H1 (cell line): ENCODE data around the gene H2AZ2. TPM values are rescaled to one million over a fixed set of nuclear protein-coding genes. Genes with fewer than 3 reads are reported as not detected.
A peak's percentile ranks its signal among the peaks of the same experiment; 100 is the strongest.

Source experiments
- CTCF ChIA-PET: fragments of 300-600 bp; sonication (Branson Sonifier 250); formaldehyde crosslinking; loops from one replicate; lab custom pipeline; 2021; ENCODE audit not compliant: partially characterized antibody; lab: Charles Lee
- POLR2A ChIA-PET: fragments of 300-600 bp; sonication (Branson Sonifier 250); formaldehyde crosslinking; loops from one replicate; lab custom pipeline; 2021; ENCODE audit warnings: inconsistent platforms; ENCODE audit not compliant: partially characterized antibody; lab: Charles Lee
- DNase-seq, 2 experiments: peaks; one replicate each; pipeline versions ENCODE4 v3.0.0 to v3.0.0-alpha.2; 2010 to 2022; ENCODE audit warnings: low spot score in 2 of 2, low read depth in 1 of 2, mixed read lengths in 1 of 2
- FAIRE-seq: peaks from 2 replicates; lab custom pipeline; 2011; peaks lifted over from hg19 to GRCh38; lab: Jason Lieb, UNC
- H2AFZ ChIP-seq: 2 replicates; pipeline ENCODE4 v1.8.1; 2012; ENCODE audit warnings: low read length, inconsistent platforms
- H2AK5ac ChIP-seq: 2 replicates; pipeline ENCODE4 v1.6.1; 2013; ENCODE audit warnings: low read depth, low read length
- H2BK120ac ChIP-seq: replicated peaks from 2 replicates; pipeline ENCODE3; 2013; ENCODE audit warnings: low read depth, low read length, inconsistent platforms
- H2BK12ac ChIP-seq: 2 replicates; pipeline ENCODE4 v1.6.1; 2013; ENCODE audit warnings: low read depth, low read length
- H2BK15ac ChIP-seq: 2 replicates; pipeline ENCODE4 v1.6.1; 2013; ENCODE audit warnings: low read length
- H2BK20ac ChIP-seq: 2 replicates; pipeline ENCODE4 v1.6.1; 2013; ENCODE audit warnings: low read length
- H2BK5ac ChIP-seq: 2 replicates; pipeline ENCODE4 v1.6.1; 2013; ENCODE audit warnings: low read depth, low read length
- H3K14ac ChIP-seq: 2 replicates; pipeline ENCODE4 v1.6.1; 2013; ENCODE audit warnings: inconsistent platforms; ENCODE audit not compliant: insufficient read length
- H3K18ac ChIP-seq: 2 replicates; pipeline ENCODE4 v1.6.1; 2013; ENCODE audit warnings: low read length; ENCODE audit errors: extremely low read depth
- H3K23ac ChIP-seq: 2 replicates; pipeline ENCODE4 v1.6.1; 2013; ENCODE audit warnings: inconsistent platforms; ENCODE audit not compliant: insufficient read length
- H3K23me2 ChIP-seq: 2 replicates; pipeline ENCODE4 v1.6.1; 2013; ENCODE audit warnings: low read depth, low read length
- H3K27ac ChIP-seq: 2 replicates; pipeline ENCODE4 v1.6.1; 2011; ENCODE audit warnings: low read depth, low read length, inconsistent platforms
- H3K27me3 ChIP-seq, 4 experiments: replicated peaks in 1 of 4; 1 replicate in 1 of 4; 2 replicates in 3 of 4; pipeline versions ENCODE4 v1.6.1 to v1.8.1; 2011 to 2013; ENCODE audit warnings: low read length in 3 of 4, mild to moderate bottlenecking in 3 of 4, inconsistent platforms in 2 of 4, mixed read lengths in 2 of 4, moderate library complexity in 1 of 4; ENCODE audit not compliant: control insufficient read depth in 3 of 4, insufficient read depth in 3 of 4; ENCODE audit errors: extremely low read depth in 1 of 4
- H3K36me3 ChIP-seq, 4 experiments: 2 replicates each; pipeline versions ENCODE4 v1.6.1 to v1.8.1; 2011 to 2013; ENCODE audit warnings: mild to moderate bottlenecking in 4 of 4, low read length in 3 of 4, moderate library complexity in 2 of 4, control low read depth in 1 of 4, inconsistent platforms in 1 of 4; ENCODE audit not compliant: insufficient read depth in 4 of 4, control insufficient read depth in 2 of 4
- H3K4ac ChIP-seq: replicated peaks from 2 replicates; pipeline ENCODE3; 2013; ENCODE audit warnings: low read length, low read depth, mixed read lengths, inconsistent platforms; ENCODE audit not compliant: insufficient read length
- H3K4me1 ChIP-seq, 4 experiments: replicated peaks in 1 of 4; 1 replicate in 1 of 4; 2 replicates in 3 of 4; pipeline versions ENCODE4 v1.6.1 to v1.8.1; 2011 to 2013; ENCODE audit warnings: low read length in 3 of 4, inconsistent platforms in 2 of 4, mixed read lengths in 1 of 4; ENCODE audit not compliant: insufficient read depth in 4 of 4, control insufficient read depth in 3 of 4
- H3K4me2 ChIP-seq, 2 experiments: 2 replicates each; pipeline versions ENCODE4 v1.6.1 to v1.8.1; 2011 to 2013; ENCODE audit warnings: low read depth in 2 of 2, low read length in 2 of 2, control low read depth in 1 of 2, inconsistent platforms in 1 of 2, mild to moderate bottlenecking in 1 of 2; ENCODE audit not compliant: insufficient read depth in 1 of 2
- H3K4me3 ChIP-seq, 4 experiments: fragments of 200-600, 300-600 bp in 1 of 4; sonication (generic), shearing (Covaris generic), sonication (Bioruptor Twin) in 1 of 4; 2 replicates each; pipeline versions ENCODE4 v1.5.1 to v1.8.1; 2011 to 2016; ENCODE audit warnings: low read length in 4 of 4, low read depth in 3 of 4, control low read depth in 2 of 4, inconsistent platforms in 2 of 4, mild to moderate bottlenecking in 2 of 4, mixed read lengths in 1 of 4, moderate library complexity in 1 of 4; ENCODE audit not compliant: insufficient read depth in 2 of 4; ENCODE audit errors: extremely low read depth in 1 of 4
- H3K56ac ChIP-seq: replicated peaks from 2 replicates; pipeline ENCODE3; 2013; ENCODE audit warnings: low read depth, mild to moderate bottlenecking, mixed read lengths, low read length, inconsistent platforms; ENCODE audit not compliant: insufficient read length
- H3K79me1 ChIP-seq: 2 replicates; pipeline ENCODE4 v1.6.1; 2013; ENCODE audit warnings: low read depth, low read length, control low read depth
- H3K79me2 ChIP-seq, 2 experiments: 2 replicates each; pipeline versions ENCODE4 v1.6.1 to v1.8.1; 2012 to 2013; ENCODE audit warnings: low read length in 2 of 2, mild to moderate bottlenecking in 2 of 2, inconsistent platforms in 1 of 2; ENCODE audit not compliant: insufficient read depth in 2 of 2, control insufficient read depth in 1 of 2
- H3K9ac ChIP-seq, 4 experiments: replicated peaks in 1 of 4; 1 replicate in 1 of 4; 2 replicates in 3 of 4; pipeline versions ENCODE4 v1.6.1 to v1.8.1; 2011 to 2013; ENCODE audit warnings: low read depth in 3 of 4, low read length in 3 of 4, control low read depth in 2 of 4, mild to moderate bottlenecking in 2 of 4, moderate library complexity in 2 of 4, inconsistent platforms in 1 of 4; ENCODE audit errors: extremely low read depth in 1 of 4
- H3K9me3 ChIP-seq, 2 experiments: 2 replicates each; pipeline versions ENCODE4 v1.6.1 to v1.8.1; 2012 to 2013; ENCODE audit warnings: mild to moderate bottlenecking in 2 of 2, moderate library complexity in 2 of 2, control low read depth in 1 of 2, inconsistent platforms in 1 of 2, low read depth in 1 of 2, low read length in 1 of 2, mixed read lengths in 1 of 2; ENCODE audit not compliant: insufficient read depth in 2 of 2
- H4K20me1 ChIP-seq, 2 experiments: replicated peaks in 1 of 2; 2 replicates each; pipeline versions ENCODE3 to v1.8.1; 2011 to 2013; ENCODE audit warnings: inconsistent platforms in 2 of 2, low read length in 2 of 2, mild to moderate bottlenecking in 1 of 2; ENCODE audit not compliant: insufficient read depth in 2 of 2, control insufficient read depth in 1 of 2
- H4K5ac ChIP-seq: 2 replicates; pipeline ENCODE4 v1.6.1; 2013; ENCODE audit warnings: low read length, low read depth, mixed read lengths, inconsistent platforms; ENCODE audit not compliant: insufficient read length
- H4K8ac ChIP-seq: 2 replicates; pipeline ENCODE4 v1.8.0; 2013; ENCODE audit warnings: mild to moderate bottlenecking, moderate library complexity, low read length, inconsistent platforms; ENCODE audit not compliant: insufficient read depth; ENCODE audit errors: extremely low read depth
- H4K91ac ChIP-seq: replicated peaks from 2 replicates; pipeline ENCODE3; 2013; ENCODE audit warnings: low read length, mixed read lengths, inconsistent platforms; ENCODE audit not compliant: insufficient read length
- BCL11A ChIP-seq, 2 experiments: IDR thresholded peaks; one replicate each; pipeline ENCODE4 v1.6.1; 2011; ENCODE audit warnings: low read depth in 2 of 2, low read length in 2 of 2, mild to moderate bottlenecking in 2 of 2
- JUN ChIP-seq: IDR thresholded peaks from 2 replicates; pipeline ENCODE4 v1.6.1; 2011; ENCODE audit warnings: low read depth, mild to moderate bottlenecking, improper control_type of control experiment, low read length
- NANOG ChIP-seq: IDR thresholded peaks from 2 replicates; pipeline ENCODE4 v1.6.1; 2011; ENCODE audit warnings: low read length, low read depth, mild to moderate bottlenecking, inconsistent platforms; ENCODE audit not compliant: insufficient read depth, poor library complexity, severe bottlenecking
- NRF1 ChIP-seq: IDR thresholded peaks from 2 replicates; pipeline ENCODE4 v1.6.1; 2011; ENCODE audit warnings: mild to moderate bottlenecking, low read depth, low read length, improper control_type of control experiment
- POLR2A ChIP-seq, 2 experiments: IDR thresholded peaks; 1 replicate in 1 of 2; 2 replicates in 1 of 2; pipeline ENCODE4 v1.6.1; 2011; ENCODE audit warnings: low read depth in 2 of 2, low read length in 2 of 2, mild to moderate bottlenecking in 2 of 2; ENCODE audit errors: control extremely low read depth in 1 of 2
- SRF ChIP-seq: IDR thresholded peaks from 2 replicates; pipeline ENCODE4 v1.6.1; 2011; ENCODE audit warnings: mild to moderate bottlenecking, low read depth, low read length, moderate library complexity
- TAF1 ChIP-seq: IDR thresholded peaks from 2 replicates; pipeline ENCODE4 v1.6.1; 2011; ENCODE audit warnings: mild to moderate bottlenecking, low read depth, low read length
- TAF7 ChIP-seq: optimal IDR thresholded peaks from 2 replicates; pipeline ENCODE3; 2011; ENCODE audit warnings: low read depth, mild to moderate bottlenecking, inconsistent platforms, low read length, moderate library complexity, borderline replicate concordance
- USF2 ChIP-seq: IDR thresholded peaks from 2 replicates; pipeline ENCODE4 v1.6.1; 2011; ENCODE audit warnings: low read length, improper control_type of control experiment
- WGBS, 2 experiments: shearing (Covaris generic) in 1 of 2; methylation state at CpG; one replicate each; pipeline versions ENCODE4 v1.1.6 to v1.1.7; 2013 to 2015; ENCODE audit warnings: low lambda C conversion rate in 2 of 2, mixed read lengths in 2 of 2, inconsistent platforms in 1 of 2, low coverage in 1 of 2, missing lambda C conversion rate in 1 of 2; ENCODE audit not compliant: insufficient replicate concordance in 2 of 2, insufficient coverage in 1 of 2, insufficient read length in 1 of 2; ENCODE audit errors: extremely low coverage in 1 of 2, missing lambda C conversion rate in 1 of 2; 5-methylcytosine and 5-hydroxymethylcytosine counted together
- polyA plus RNA-seq, 7 experiments: library from polyadenylated mRNA; depleted of rRNA in 3 of 7; stranded (reverse) in 5 of 7; unstranded in 2 of 7; fragments of >200 nt in 5 of 7; fragments of 200-250 nt in 2 of 7; gene quantifications; 1 replicate in 5 of 7; 2 replicates in 1 of 7; 4 replicates in 1 of 7; pipeline versions ENCODE4 v1.2.1 to v1.2.3, GENCODE V29; 2011 to 2013; ENCODE audit warnings: missing spikeins in 2 of 7, mixed read lengths in 2 of 7
- total RNA-seq: library from RNA; stranded (reverse); fragmentation: NEBNext Ultra II Directional; extraction: Animal tissue kit (Norgen Biotek cat#: 25700); gene quantifications from 2 replicates; pipeline ENCODE4 v1.2.1, GENCODE V29; 2021

Gene H2AZ2
- total and polyA plus RNA-seq, 2 of the 8 experiments (the other 6 are each of a cell fraction or from before 2014, with no cell fraction given), result 168 to 187 TPM

GRCh38 chr7:44883961-44884620 is 36.2 kb upstream of the H2AZ2 start:
- POLR2A ChIA-PET, result interaction anchor here (0.8 to 3.4 kb wide), 19 partner anchors 10 to 315 kb away, joined by 3 to 53 read pairs (median 4); partner anchors contain the start of genes H2AZ2 and TBRG4
- H3K18ac ChIP-seq, result no peak overlapping the region
- peaks cover 2 to 11% of the 10 kb centered on the region in 2 experiments for H4K20me1 ChIP-seq

More at GRCh38 chr7:44883961-44884620, 36.2 kb upstream of the H2AZ2 start:
- Histone ChIP-seq H3K79me1 (peaks cover 9% of the 10 kb centered on the region; the same call in 1 of the 2 replicates), H2BK12ac (no peak overlapping the region), H2BK120ac (no peak overlapping the region), H3K4me1 (peaks cover 1 to 11% (median 5%) of the 10 kb centered on the region in 4 experiments; a peak in 5 of 7 replicates), H3K27me3 (no peaks in the 10 kb centered on the region), H2AK5ac (no peak overlapping the region), H3K4ac (no peak overlapping the region), H3K36me3 (peaks cover 0 to 21% (median 2%) of the 10 kb centered on the region in 4 experiments; a peak in 3 of 8 replicates), H3K27ac (peak overlapping the region; percentile 59; the same call in 1 of the 2 replicates), H3K14ac (no peak overlapping the region), H2AFZ (no peak overlapping the region), H3K23me2 (peaks cover 5% of the 10 kb centered on the region; the same call in 1 of the 2 replicates), H3K56ac (no peak overlapping the region), H3K4me2 (peak overlapping the region; percentile 91 to 98), H3K23ac (no peak overlapping the region), H2BK5ac (no peak overlapping the region), H4K8ac (peak overlapping the region; percentile 97; the same call in 1 of the 2 replicates), H2BK20ac (no peak overlapping the region), H2BK15ac (no peak overlapping the region), H4K91ac (no peak overlapping the region), H3K9me3 (no peaks in the 10 kb centered on the region), H4K5ac (no peak overlapping the region), H3K4me3 (peak overlapping the region; percentile 67 to 84 (median 74)), H3K9ac (peak overlapping the region; percentile 81 to 93 (median 88)), H3K79me2 (peaks cover 15 to 54% of the 10 kb centered on the region in 2 experiments)
- WGBS, 2 experiments, result 35% methylated on average over 24 of the region's 24 CpGs; no CpG with 5 or more reads in 1 of the 2 experiments
- CTCF ChIA-PET, result interaction anchor here (0.6 to 1.4 kb wide), 5 partner anchors 10 to 251 kb away, joined by 3 read pairs; no protein-coding TSS in a partner anchor
- TF ChIP-seq SRF, result no peak
- TF ChIP-seq USF2, result no peak
- TF ChIP-seq TAF1, result 0 out of 2 replicates have a peak, but pooled peaks have one; percentile 18
- TF ChIP-seq TAF7, result peak; percentile 27
- no peak for TF ChIP-seq JUN
- TF ChIP-seq BCL11A (IDR thresholded peaks at IDR 0.05; ENCODE audit: low read depth in 2 of 2, low read length in 2 of 2), result no peak
- TF ChIP-seq NANOG, result no peak
- TF ChIP-seq NRF1, result no peak
- 0 out of 3 replicates have a peak, but pooled peaks of 1 of the 2 experiments have one; percentile 4 for TF ChIP-seq POLR2A (IDR thresholded peaks at IDR 0.05; ENCODE audit: control extremely low read depth in 1 of 2, low read depth in 2 of 2, low read length in 2 of 2)
- DNase-seq (no peak), FAIRE-seq (no peak)
